Common myeloid progenitor, CD34-positive (primary cell): ENCODE data around the gene KDSR.

Experiments used
- CTCF ChIA-PET: fragments of 350-600 bp; sonication (Branson Sonifier 250); formaldehyde crosslinking; loops from one replicate; lab custom pipeline; 2021; ENCODE audit warnings: antibody characterized with exemption; lab: Charles Lee
- POLR2A ChIA-PET: fragments of 350-600 bp; sonication (Branson Sonifier 250); formaldehyde crosslinking; loops from one replicate; lab custom pipeline; 2021; ENCODE audit warnings: antibody characterized with exemption; lab: Charles Lee
- DNase-seq, 3 donors: peaks; one replicate each; pipeline versions ENCODE4 v3.0.0 to v3.0.0-alpha.2; 2013
- H3K27ac ChIP-seq, 2 experiments: 1 replicate in 1 of 2; 2 replicates in 1 of 2; pipeline ENCODE4 v1.7.0; 2013; ENCODE audit warnings: inconsistent platforms in 2 of 2, low read length in 2 of 2, mild to moderate bottlenecking in 2 of 2, low read depth in 1 of 2, moderate library complexity in 1 of 2; ENCODE audit not compliant: severe bottlenecking in 2 of 2, insufficient read depth in 1 of 2, poor library complexity in 1 of 2
- H3K27me3 ChIP-seq, 5 experiments: replicated peaks in 2 of 5; 1 replicate in 3 of 5; 2 replicates in 2 of 5; pipeline versions ENCODE4 v1.6.1 to v1.7.0; 2013; ENCODE audit warnings: low read length in 4 of 5, mild to moderate bottlenecking in 2 of 5, moderate library complexity in 2 of 5, inconsistent platforms in 1 of 5; ENCODE audit not compliant: insufficient read depth in 5 of 5, control insufficient read depth in 4 of 5
- H3K36me3 ChIP-seq, 4 experiments: 1 replicate in 2 of 4; 2 replicates in 2 of 4; pipeline versions ENCODE4 v1.6.1 to v1.7.0; 2013; ENCODE audit warnings: low read length in 3 of 4, control low read depth in 1 of 4, mild to moderate bottlenecking in 1 of 4; ENCODE audit not compliant: control insufficient read depth in 4 of 4, insufficient read depth in 4 of 4
- H3K4me1 ChIP-seq, 4 experiments: 1 replicate in 3 of 4; 2 replicates in 1 of 4; pipeline versions ENCODE4 v1.6.1 to v1.7.1; 2013; ENCODE audit warnings: low read length in 3 of 4, mild to moderate bottlenecking in 3 of 4, control low read depth in 1 of 4, inconsistent platforms in 1 of 4, moderate library complexity in 1 of 4; ENCODE audit not compliant: control insufficient read depth in 4 of 4, insufficient read depth in 4 of 4; ENCODE audit errors: control extremely low read depth in 1 of 4
- H3K4me3 ChIP-seq, 7 experiments: 1 replicate in 4 of 7; 2 replicates in 3 of 7; pipeline versions ENCODE4 v1.5.1 to v1.7.0; 2013; ENCODE audit warnings: mild to moderate bottlenecking in 7 of 7, low read length in 6 of 7, moderate library complexity in 6 of 7, inconsistent platforms in 2 of 7, low read depth in 2 of 7, control low read depth in 1 of 7; ENCODE audit not compliant: insufficient read depth in 4 of 7, control insufficient read depth in 1 of 7; ENCODE audit errors: extremely low read depth in 1 of 7
- H3K9me3 ChIP-seq, 5 experiments: 1 replicate in 4 of 5; 2 replicates in 1 of 5; pipeline versions ENCODE4 v1.6.1 to v1.7.1; 2013; ENCODE audit warnings: low read length in 4 of 5, mild to moderate bottlenecking in 2 of 5, inconsistent platforms in 1 of 5, low read depth in 1 of 5, moderate library complexity in 1 of 5; ENCODE audit not compliant: control insufficient read depth in 4 of 5, insufficient read depth in 2 of 5; ENCODE audit errors: control extremely low read depth in 1 of 5
- WGBS: methylation state at CpG from one replicate; pipeline ENCODE4 v1.1.5; 2013; ENCODE audit not compliant: insufficient coverage; 5-methylcytosine and 5-hydroxymethylcytosine counted together

The KDSR gene

DNA sequence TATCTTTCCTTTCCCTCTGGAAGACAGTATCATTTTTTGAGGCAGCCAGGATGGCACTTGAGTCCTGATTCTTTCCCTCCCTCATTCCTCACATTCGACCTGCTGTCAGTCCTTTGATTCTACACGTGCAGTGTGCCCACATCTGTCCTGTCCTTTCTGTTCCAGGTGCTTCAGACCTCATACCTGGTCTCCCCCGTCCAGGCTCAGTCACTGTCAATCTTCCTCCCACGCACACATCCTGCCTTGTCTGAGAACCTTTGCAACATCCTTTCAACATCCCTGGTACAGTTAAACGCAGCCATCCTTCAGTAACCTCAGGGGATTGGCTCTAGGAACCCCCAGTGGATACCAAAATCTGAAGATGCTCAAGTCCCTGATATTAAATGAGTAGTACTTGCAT lies 57.6 kb downstream of the KDSR start:
- Histone ChIP-seq H3K27ac (no peak overlapping the region), H3K9me3 (no peaks in the 10 kb centered on the region), H3K4me3 (no peak overlapping the region), H3K4me1 (peaks cover 3 to 14% (median 9%) of the 10 kb centered on the region in 4 experiments), H3K36me3 (peaks cover 0 to 20% (median 1%) of the 10 kb centered on the region in 4 experiments), H3K27me3 (no peaks in the 10 kb centered on the region)
- DNase-seq, result no peak
- 100% methylated on average over 5 of the region's 5 CpGs for WGBS
- CTCF ChIA-PET, result no interaction called here
- POLR2A ChIA-PET, result no interaction called here

DNA sequence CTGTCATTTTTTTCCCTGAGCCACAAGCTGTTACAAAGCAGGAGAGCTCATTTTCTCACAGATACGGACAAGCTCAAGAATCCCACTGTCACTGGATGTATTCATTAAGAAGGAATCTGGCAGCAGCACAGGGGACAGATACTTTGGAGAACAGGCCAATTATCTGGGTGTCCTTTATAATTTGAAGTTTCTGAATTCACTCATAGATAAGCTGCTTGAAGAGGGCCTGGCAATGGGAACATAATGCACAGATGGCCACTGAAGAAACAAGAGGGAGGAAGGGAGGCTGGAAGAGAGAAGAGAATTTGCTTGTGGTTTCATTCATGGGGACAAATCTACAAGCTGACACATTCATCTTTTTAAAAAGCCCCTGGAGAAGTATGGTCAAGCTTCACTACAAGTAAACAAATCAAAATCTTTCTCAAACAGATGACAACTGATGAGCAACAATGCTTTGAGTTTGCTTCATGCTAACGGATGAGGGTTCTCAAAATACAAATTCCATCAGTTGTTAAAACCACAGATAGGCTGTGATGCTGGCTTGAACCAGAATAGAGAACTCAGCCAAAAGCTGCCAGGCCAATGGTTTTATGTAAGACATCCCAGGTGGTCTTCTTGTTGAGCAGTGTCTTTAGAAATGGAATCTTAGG lies 59.3 kb downstream of the KDSR start:
- peaks cover 0 to 18% (median 5%) of the 10 kb centered on the region in 4 experiments for H3K4me1 ChIP-seq
- ChIA-PET CTCF (interaction anchor here (1.3 to 1.6 kb wide), 3 partner anchors 19 to 292 kb away, joined by 3 to 4 read pairs (median 4); no protein-coding TSS in a partner anchor), POLR2A (no interaction called here)
- no peaks in the 10 kb centered on the region for H3K27me3 ChIP-seq
- peaks cover 0 to 24% (median 1%) of the 10 kb centered on the region in 4 experiments for H3K36me3 ChIP-seq
- no peak overlapping the region for H3K27ac ChIP-seq
- WGBS, result 93% methylated on average over 2 of the region's 2 CpGs
- no peak for DNase-seq
- H3K9me3 ChIP-seq, result no peaks in the 10 kb centered on the region
- no peak overlapping the region for H3K4me3 ChIP-seq

DNA sequence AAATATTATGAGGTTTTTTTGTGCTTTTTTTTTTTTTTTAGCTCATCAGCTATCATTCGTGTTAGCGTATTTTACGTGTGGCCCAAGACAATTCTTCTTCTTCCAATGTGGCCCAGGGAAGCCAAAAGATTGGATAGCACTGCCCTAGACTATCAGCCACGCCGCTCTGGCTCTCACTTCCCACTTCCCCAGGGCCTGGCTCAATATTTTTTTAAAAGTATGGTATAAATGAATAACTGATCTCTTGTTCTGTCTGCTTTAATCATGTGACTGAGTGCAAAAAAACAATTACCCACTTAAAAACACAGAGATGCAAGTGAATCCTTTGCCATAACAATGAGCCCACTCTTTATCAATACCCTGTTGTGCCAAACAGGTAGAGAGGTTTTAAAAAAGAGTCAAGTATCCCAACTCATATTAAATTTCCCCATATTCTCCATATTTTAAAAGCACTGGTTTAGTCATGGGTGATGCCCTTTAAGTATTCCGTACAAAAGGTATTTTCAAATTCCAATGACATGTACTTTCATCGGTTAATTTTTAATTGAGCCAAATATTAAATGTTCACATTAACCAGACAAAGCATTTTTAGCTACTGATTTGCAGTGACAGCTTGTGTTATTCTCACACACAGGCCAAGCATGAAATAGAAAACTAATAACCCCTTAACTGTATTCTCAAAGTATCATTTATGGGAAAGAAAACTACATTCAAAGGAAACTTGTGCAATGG lies 60.0 kb downstream of the KDSR start:
- Histone ChIP-seq H3K27me3 (no peaks in the 10 kb centered on the region), H3K36me3 (peaks cover 0 to 25% (median 1%) of the 10 kb centered on the region in 4 experiments), H3K9me3 (no peaks in the 10 kb centered on the region), H3K4me3 (no peak overlapping the region), H3K4me1 (peaks cover 0 to 18% (median 7%) of the 10 kb centered on the region in 4 experiments), H3K27ac (no peak overlapping the region)
- CTCF ChIA-PET, result interaction anchor here (1.0 to 1.7 kb wide), 6 partner anchors 8 to 291 kb away, joined by 3 to 6 read pairs (median 4); no protein-coding TSS in a partner anchor
- POLR2A ChIA-PET, result no interaction called here
- no peak for DNase-seq
- 100% methylated on average over 2 of the region's 7 CpGs for WGBS

DNA sequence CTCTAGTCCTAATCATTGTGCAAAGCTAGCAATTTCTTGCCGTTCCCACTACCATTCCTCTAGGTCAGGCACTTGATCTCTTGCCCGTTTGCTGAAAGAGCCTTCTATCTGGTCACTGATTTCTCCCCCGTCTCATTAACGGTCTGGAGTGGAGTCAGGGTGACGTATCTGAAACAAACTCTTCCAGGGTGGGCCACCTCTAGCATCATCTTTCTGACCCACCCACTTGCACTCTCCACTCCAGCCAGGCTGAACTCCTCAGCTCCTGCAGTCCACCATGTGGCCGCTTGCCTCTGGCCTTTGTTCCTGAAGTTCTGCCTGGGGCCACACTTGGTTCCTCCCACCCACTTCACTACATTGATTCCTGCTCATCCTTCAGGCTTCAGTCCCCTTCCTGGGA lies 60.8 kb downstream of the KDSR start:
- Histone ChIP-seq H3K27ac (no peak overlapping the region), H3K36me3 (peaks cover 0 to 31% (median 1%) of the 10 kb centered on the region in 4 experiments), H3K27me3 (no peaks in the 10 kb centered on the region), H3K4me1 (peaks cover 0 to 16% (median 5%) of the 10 kb centered on the region in 4 experiments), H3K9me3 (no peaks in the 10 kb centered on the region), H3K4me3 (no peak overlapping the region)
- no peak for DNase-seq
- 94% methylated on average over 6 of the region's 6 CpGs for WGBS
- ChIA-PET CTCF (interaction anchor here (0.6 to 1.7 kb wide), 5 partner anchors 9 to 290 kb away, joined by 3 to 6 read pairs (median 4); no protein-coding TSS in a partner anchor), POLR2A (no interaction called here)

DNA sequence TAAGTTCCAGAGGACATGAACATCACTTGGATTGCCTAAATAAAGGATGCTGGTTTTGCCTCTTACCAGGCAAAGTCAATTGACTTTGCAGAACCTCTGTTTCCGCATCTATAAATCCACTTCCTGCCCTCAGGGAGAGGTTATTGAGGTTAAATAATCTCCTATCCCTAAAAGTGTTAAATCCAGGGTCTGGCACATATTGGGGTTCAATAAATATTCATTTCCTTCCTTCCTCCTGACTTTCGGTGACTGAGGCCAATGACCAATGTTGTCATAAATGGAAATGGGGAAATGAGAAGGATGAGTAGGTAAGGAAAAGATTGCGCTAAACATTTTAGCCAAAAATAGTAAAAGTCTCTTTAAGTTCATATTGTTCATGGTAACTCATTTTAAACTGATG lies 63.5 kb downstream of the KDSR start:
- ChIA-PET CTCF (no interaction called here), POLR2A (no interaction called here)
- peaks cover 0 to 26% (median 2%) of the 10 kb centered on the region in 4 experiments for H3K36me3 ChIP-seq
- peaks cover 0 to 32% (median 8%) of the 10 kb centered on the region in 4 experiments for H3K4me1 ChIP-seq
- no peaks in the 10 kb centered on the region for H3K27me3 ChIP-seq
- no peak overlapping the region for H3K4me3 ChIP-seq
- DNase-seq, result peak in 1 of 3 donors; percentile 12
- H3K9me3 ChIP-seq, result no peaks in the 10 kb centered on the region
- WGBS, result no CpG with 5 or more reads among the region's 3 CpGs
- no peak overlapping the region for H3K27ac ChIP-seq

DNA sequence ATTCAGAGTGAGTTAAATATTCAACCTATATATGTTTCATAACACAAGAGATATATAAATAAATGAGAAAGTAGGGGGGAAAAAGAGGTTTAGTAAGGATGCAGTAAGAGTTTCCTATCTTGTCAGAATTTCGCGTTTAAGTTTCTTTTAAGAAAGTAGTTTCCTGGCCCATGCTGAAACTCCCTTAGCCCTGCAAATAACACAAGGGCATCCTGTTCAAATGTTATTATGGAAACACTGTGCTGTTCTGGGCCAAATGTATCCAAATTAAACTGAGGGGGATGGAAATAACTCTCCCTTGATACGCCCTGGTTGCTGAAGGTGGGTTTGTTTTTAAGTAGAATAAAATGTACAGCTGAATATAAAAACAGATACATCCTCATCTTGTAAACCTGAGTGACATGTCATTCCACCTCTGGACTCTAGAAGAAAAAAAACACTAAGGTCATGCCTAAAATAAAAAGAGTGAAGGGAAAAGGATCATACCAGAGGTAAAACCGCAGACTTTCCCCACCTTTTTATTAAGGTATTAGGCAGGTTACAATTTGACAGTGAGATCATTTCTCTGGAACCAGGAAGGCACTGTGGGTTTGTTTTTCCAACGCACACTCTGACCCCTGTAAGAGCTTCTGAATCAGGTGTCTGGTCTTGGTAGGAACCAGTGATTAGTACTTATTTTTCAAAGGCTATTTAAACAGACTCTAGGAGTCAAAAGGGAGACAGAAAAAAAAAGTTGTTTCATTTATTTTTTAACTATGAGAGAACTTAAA lies 64.2 kb downstream of the KDSR start:
- peaks cover 0 to 34% (median 9%) of the 10 kb centered on the region in 4 experiments for H3K4me1 ChIP-seq
- no peak for DNase-seq
- POLR2A ChIA-PET, result interaction anchor here (0.6 kb wide), 1 partner anchor 587 kb away, joined by 4 read pairs; no protein-coding TSS in a partner anchor
- no peak overlapping the region for H3K27ac ChIP-seq
- peaks cover 0 to 29% (median 2%) of the 10 kb centered on the region in 4 experiments for H3K36me3 ChIP-seq
- no peaks in the 10 kb centered on the region for H3K27me3 ChIP-seq
- 58% methylated on average over 3 of the region's 5 CpGs for WGBS
- no peaks in the 10 kb centered on the region for H3K9me3 ChIP-seq
- CTCF ChIA-PET, result interaction anchor here (1.2 kb wide), 1 partner anchor 15 kb away, joined by 4 read pairs; no protein-coding TSS in a partner anchor
- no peak overlapping the region for H3K4me3 ChIP-seq
